Hematopoietic multipotent progenitor cell treated with erythropoietin and hydrocortisone succinate and interleukin-3 and kit ligand, for 8 days (in vitro differentiated cells): ENCODE results near the gene KRTAP24-1.

Experiments
- DNase-seq: peaks from one replicate; pipeline ENCODE4 v3.0.0-alpha.2; 2015

Gene KRTAP24-1

GRCh38 chr21:30233228-30234020, 49.3 kb downstream of the KRTAP24-1 start:
- no peak for DNase-seq

GRCh38 chr21:30232011-30232410, 50.7 kb downstream of the KRTAP24-1 start:
- no peak for DNase-seq
